HepG2 (cell line): ENCODE data around the gene IQCK. TPM values are rescaled to one million over a fixed set of nuclear protein-coding genes. Genes with fewer than 3 reads are reported as not detected.

Experiments
- ARHGAP35 ChIP-seq: sonication (generic); formaldehyde crosslinking; IDR thresholded peaks from 2 replicates; pipeline ENCODE4 v1.9.0; 2022; ENCODE audit warnings: mild to moderate bottlenecking, inconsistent platforms, moderate library complexity, missing genetic modification reagents, borderline replicate concordance
- BORCS8-MEF2B ChIP-seq: sonication (generic); formaldehyde crosslinking; IDR thresholded peaks from 2 replicates; pipeline ENCODE4 v1.8.0; 2022; ENCODE audit warnings: mild to moderate bottlenecking, missing genetic modification reagents
- GZF1 ChIP-seq: sonication (generic); formaldehyde crosslinking; IDR thresholded peaks from 2 replicates; pipeline ENCODE4 v1.5.1; 2020; ENCODE audit warnings: mild to moderate bottlenecking, missing genetic modification reagents
- RFXANK ChIP-seq: IDR thresholded peaks from 2 replicates; pipeline ENCODE4 v1.6.1; 2016
- ZEB1 ChIP-seq: IDR thresholded peaks from 2 replicates; pipeline ENCODE4 v1.6.1; 2012; ENCODE audit warnings: mild to moderate bottlenecking, low read depth, inconsistent platforms; ENCODE audit not compliant: insufficient replicate concordance
- ZKSCAN1 ChIP-seq: fragments of 150-350 bp; IDR thresholded peaks from 2 replicates; pipeline ENCODE4 v1.6.1; 2014; ENCODE audit warnings: low read length
- ZNF33B ChIP-seq: sonication (generic); formaldehyde crosslinking; IDR thresholded peaks from 2 replicates; pipeline ENCODE4 v1.5.1; 2020; ENCODE audit warnings: mild to moderate bottlenecking, missing genetic modification reagents
- ZNF567 ChIP-seq: sonication (generic); formaldehyde crosslinking; IDR thresholded peaks from 2 replicates; pipeline ENCODE4 v1.8.1; 2023; ENCODE audit warnings: mild to moderate bottlenecking, missing genetic modification reagents, borderline replicate concordance
- ZNF570 ChIP-seq: sonication (generic); formaldehyde crosslinking; IDR thresholded peaks from 2 replicates; pipeline ENCODE4 v1.4.0; 2020; ENCODE audit warnings: mild to moderate bottlenecking, missing genetic modification reagents, borderline replicate concordance
- ZNF773 ChIP-seq: sonication (generic); formaldehyde crosslinking; IDR thresholded peaks from 2 replicates; pipeline ENCODE4 v1.4.0; 2020; ENCODE audit warnings: missing genetic modification reagents, borderline replicate concordance
- polyA plus RNA-seq, 8 experiments: library from polyadenylated mRNA; depleted of rRNA in 3 of 8; stranded (reverse) in 7 of 8; unstranded in 1 of 8; fragments of >200 nt; fragmentation: Illumina TruSeq in 4 of 8; extraction: Trizol in 4 of 8; gene quantifications; 2 replicates each; pipeline versions ENCODE4 v1.2.1 to v1.2.3, GENCODE V29; 2011 to 2016; ENCODE audit warnings: low read depth in 4 of 8, missing spikeins in 1 of 8, mixed read lengths in 1 of 8; ENCODE audit not compliant: insufficient read depth in 1 of 8
- total RNA-seq, 5 experiments: library from RNA; depleted of rRNA; stranded (reverse); fragments of >200 nt; fragmentation: Illumina TruSeq; extraction: Trizol; gene quantifications; 2 replicates each; pipeline ENCODE4 v1.2.3, GENCODE V29; 2016; ENCODE audit warnings: low read depth in 1 of 5
- TF ChIP-seq, protein P1 (sequence below): sonication (generic); formaldehyde crosslinking; IDR thresholded peaks from 2 replicates; pipeline ENCODE4 v1.8.0; 2022; ENCODE audit warnings: mild to moderate bottlenecking, missing genetic modification reagents, moderate library complexity
- TF ChIP-seq, protein P2 (sequence below): fragments of 450-650 bp; IDR thresholded peaks from 2 replicates; pipeline ENCODE4 v1.6.1; 2017
- TF ChIP-seq, protein P3 (sequence below): IDR thresholded peaks from 2 replicates; pipeline ENCODE4 v1.6.1; 2016; ENCODE audit warnings: missing genetic modification reagents, missing compliant biosample characterization
- TF ChIP-seq, protein P4 (sequence below): sonication (generic); formaldehyde crosslinking; IDR thresholded peaks from 2 replicates; pipeline ENCODE4 v1.4.0; 2020; ENCODE audit warnings: missing genetic modification reagents, mild to moderate bottlenecking, borderline replicate concordance
- TF ChIP-seq, protein P5 (sequence below): sonication (generic); formaldehyde crosslinking; IDR thresholded peaks from 2 replicates; pipeline ENCODE4 v1.8.1; 2023; ENCODE audit warnings: mild to moderate bottlenecking, missing genetic modification reagents
- TF ChIP-seq, protein P6 (sequence below): sonication (generic); formaldehyde crosslinking; IDR thresholded peaks from 2 replicates; pipeline ENCODE4 v1.5.1; 2020; ENCODE audit warnings: missing genetic modification reagents, mild to moderate bottlenecking, borderline replicate concordance
- TF ChIP-seq, protein P7 (sequence below), 2 experiments: fragments of 450-650 bp in 1 of 2; sonication (generic) in 1 of 2; formaldehyde crosslinking; IDR thresholded peaks; 2 replicates each; pipeline versions ENCODE4 v1.5.0 to v1.8.0; 2020 to 2022; ENCODE audit warnings: mild to moderate bottlenecking in 1 of 2, missing genetic modification reagents in 1 of 2

IQCK gene
- total and polyA plus RNA-seq, 2 of the 13 experiments (the other 11 are each of a cell fraction or from before 2014, with no cell fraction given), result 5.1 to 7.3 TPM

DNA sequence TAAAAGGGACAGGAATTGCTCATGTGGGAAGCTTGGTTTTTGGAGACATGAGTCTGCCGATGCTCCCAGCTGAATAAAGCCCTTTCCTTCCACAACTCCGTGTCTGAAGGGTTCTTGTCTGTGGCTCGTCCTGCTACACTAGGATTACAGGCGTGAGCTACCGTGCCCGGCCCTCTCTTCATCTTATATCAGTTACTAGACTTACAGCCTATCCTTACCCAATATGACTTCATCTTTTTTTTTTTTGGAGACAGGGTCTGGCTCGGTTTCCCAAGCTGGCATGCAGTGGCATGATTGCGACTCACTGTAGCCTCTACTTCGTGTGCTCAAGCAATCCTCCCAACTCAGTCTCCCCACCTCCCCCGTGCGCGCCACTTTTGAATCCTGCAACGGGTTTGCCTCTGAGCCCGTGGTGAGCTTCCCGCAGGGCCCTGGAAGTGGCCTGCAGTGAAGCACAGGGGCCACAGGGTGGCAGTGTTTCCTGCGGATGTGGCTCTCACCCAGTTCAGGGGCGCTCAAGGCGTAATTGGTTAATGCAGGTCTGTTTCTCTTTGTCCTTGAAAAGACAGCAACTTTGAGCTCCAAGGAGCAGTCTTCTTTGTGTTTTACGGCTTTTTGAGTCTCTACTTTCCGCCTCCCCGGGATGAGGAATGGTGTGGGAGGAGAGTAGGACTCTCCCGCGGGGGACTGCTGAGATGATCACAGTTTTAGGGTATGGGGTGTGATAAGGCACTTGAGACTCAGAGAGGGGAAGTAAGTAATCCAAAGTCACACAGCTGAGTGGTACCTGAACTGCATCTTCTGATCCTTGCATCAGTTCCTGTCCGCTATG, 189.3 kb downstream of the IQCK start (continued):
- TF ChIP-seq, protein P1, sequence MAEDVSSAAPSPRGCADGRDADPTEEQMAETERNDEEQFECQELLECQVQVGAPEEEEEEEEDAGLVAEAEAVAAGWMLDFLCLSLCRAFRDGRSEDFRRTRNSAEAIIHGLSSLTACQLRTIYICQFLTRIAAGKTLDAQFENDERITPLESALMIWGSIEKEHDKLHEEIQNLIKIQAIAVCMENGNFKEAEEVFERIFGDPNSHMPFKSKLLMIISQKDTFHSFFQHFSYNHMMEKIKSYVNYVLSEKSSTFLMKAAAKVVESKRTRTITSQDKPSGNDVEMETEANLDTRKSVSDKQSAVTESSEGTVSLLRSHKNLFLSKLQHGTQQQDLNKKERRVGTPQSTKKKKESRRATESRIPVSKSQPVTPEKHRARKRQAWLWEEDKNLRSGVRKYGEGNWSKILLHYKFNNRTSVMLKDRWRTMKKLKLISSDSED (CRISPR knock-in tag), result no peak
- TF ChIP-seq, protein P2, sequence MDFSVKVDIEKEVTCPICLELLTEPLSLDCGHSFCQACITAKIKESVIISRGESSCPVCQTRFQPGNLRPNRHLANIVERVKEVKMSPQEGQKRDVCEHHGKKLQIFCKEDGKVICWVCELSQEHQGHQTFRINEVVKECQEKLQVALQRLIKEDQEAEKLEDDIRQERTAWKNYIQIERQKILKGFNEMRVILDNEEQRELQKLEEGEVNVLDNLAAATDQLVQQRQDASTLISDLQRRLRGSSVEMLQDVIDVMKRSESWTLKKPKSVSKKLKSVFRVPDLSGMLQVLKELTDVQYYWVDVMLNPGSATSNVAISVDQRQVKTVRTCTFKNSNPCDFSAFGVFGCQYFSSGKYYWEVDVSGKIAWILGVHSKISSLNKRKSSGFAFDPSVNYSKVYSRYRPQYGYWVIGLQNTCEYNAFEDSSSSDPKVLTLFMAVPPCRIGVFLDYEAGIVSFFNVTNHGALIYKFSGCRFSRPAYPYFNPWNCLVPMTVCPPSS, result no peak
- TF ChIP-seq ARHGAP35 (no peak), ZEB1 (no peak), BORCS8-MEF2B (no peak), ZNF567 (CRISPR knock-in tag) (no peak), GZF1 (CRISPR knock-in tag) (no peak), ZNF33B (CRISPR knock-in tag) (no peak), RFXANK (CRISPR knock-in tag) (no peak), ZNF773 (CRISPR knock-in tag) (no peak), ZNF570 (no peak), ZKSCAN1 (no peak)
- TF ChIP-seq, protein P3, sequence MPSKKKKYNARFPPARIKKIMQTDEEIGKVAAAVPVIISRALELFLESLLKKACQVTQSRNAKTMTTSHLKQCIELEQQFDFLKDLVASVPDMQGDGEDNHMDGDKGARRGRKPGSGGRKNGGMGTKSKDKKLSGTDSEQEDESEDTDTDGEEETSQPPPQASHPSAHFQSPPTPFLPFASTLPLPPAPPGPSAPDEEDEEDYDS (CRISPR knock-in tag), result no peak
- TF ChIP-seq, protein P4, sequence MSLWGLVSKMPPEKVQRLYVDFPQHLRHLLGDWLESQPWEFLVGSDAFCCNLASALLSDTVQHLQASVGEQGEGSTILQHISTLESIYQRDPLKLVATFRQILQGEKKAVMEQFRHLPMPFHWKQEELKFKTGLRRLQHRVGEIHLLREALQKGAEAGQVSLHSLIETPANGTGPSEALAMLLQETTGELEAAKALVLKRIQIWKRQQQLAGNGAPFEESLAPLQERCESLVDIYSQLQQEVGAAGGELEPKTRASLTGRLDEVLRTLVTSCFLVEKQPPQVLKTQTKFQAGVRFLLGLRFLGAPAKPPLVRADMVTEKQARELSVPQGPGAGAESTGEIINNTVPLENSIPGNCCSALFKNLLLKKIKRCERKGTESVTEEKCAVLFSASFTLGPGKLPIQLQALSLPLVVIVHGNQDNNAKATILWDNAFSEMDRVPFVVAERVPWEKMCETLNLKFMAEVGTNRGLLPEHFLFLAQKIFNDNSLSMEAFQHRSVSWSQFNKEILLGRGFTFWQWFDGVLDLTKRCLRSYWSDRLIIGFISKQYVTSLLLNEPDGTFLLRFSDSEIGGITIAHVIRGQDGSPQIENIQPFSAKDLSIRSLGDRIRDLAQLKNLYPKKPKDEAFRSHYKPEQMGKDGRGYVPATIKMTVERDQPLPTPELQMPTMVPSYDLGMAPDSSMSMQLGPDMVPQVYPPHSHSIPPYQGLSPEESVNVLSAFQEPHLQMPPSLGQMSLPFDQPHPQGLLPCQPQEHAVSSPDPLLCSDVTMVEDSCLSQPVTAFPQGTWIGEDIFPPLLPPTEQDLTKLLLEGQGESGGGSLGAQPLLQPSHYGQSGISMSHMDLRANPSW, result no peak
- TF ChIP-seq, protein P5, sequence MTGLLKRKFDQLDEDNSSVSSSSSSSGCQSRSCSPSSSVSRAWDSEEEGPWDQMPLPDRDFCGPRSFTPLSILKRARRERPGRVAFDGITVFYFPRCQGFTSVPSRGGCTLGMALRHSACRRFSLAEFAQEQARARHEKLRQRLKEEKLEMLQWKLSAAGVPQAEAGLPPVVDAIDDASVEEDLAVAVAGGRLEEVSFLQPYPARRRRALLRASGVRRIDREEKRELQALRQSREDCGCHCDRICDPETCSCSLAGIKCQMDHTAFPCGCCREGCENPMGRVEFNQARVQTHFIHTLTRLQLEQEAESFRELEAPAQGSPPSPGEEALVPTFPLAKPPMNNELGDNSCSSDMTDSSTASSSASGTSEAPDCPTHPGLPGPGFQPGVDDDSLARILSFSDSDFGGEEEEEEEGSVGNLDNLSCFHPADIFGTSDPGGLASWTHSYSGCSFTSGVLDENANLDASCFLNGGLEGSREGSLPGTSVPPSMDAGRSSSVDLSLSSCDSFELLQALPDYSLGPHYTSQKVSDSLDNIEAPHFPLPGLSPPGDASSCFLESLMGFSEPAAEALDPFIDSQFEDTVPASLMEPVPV (CRISPR knock-in tag), result no peak
- TF ChIP-seq, protein P6, sequence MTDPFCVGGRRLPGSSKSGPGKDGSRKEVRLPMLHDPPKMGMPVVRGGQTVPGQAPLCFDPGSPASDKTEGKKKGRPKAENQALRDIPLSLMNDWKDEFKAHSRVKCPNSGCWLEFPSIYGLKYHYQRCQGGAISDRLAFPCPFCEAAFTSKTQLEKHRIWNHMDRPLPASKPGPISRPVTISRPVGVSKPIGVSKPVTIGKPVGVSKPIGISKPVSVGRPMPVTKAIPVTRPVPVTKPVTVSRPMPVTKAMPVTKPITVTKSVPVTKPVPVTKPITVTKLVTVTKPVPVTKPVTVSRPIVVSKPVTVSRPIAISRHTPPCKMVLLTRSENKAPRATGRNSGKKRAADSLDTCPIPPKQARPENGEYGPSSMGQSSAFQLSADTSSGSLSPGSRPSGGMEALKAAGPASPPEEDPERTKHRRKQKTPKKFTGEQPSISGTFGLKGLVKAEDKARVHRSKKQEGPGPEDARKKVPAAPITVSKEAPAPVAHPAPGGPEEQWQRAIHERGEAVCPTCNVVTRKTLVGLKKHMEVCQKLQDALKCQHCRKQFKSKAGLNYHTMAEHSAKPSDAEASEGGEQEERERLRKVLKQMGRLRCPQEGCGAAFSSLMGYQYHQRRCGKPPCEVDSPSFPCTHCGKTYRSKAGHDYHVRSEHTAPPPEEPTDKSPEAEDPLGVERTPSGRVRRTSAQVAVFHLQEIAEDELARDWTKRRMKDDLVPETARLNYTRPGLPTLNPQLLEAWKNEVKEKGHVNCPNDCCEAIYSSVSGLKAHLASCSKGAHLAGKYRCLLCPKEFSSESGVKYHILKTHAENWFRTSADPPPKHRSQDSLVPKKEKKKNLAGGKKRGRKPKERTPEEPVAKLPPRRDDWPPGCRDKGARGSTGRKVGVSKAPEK (CRISPR knock-in tag), result no peak
- TF ChIP-seq, protein P7, sequence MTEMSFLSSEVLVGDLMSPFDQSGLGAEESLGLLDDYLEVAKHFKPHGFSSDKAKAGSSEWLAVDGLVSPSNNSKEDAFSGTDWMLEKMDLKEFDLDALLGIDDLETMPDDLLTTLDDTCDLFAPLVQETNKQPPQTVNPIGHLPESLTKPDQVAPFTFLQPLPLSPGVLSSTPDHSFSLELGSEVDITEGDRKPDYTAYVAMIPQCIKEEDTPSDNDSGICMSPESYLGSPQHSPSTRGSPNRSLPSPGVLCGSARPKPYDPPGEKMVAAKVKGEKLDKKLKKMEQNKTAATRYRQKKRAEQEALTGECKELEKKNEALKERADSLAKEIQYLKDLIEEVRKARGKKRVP (CRISPR knock-in tag; IDR thresholded peaks at IDR 0.05), result no peak
